ENCODE results near the gene CCDC136. TPM values are rescaled to one million over a fixed set of nuclear protein-coding genes. Genes with fewer than 3 reads are reported as not detected.

CCDC136 gene
- total RNA-seq, 1 donor from 2014 or later = 0.40 TPM

Other genes starting within 250 kb of the CCDC136 start
- 0.38 TPM for gene GARIN1A, start 119.7 kb upstream of the CCDC136 start, total RNA-seq
- 27.5 TPM for gene CALU, start 52.6 kb upstream of the CCDC136 start, total RNA-seq
- gene OPN1SW, start 16.2 kb upstream of the CCDC136 start, total RNA-seq = not detected
- gene FLNC, start 38.4 kb downstream of the CCDC136 start, total RNA-seq = 0.55 TPM
- 28.2 TPM for gene ATP6V1F, start 70.9 kb downstream of the CCDC136 start, total RNA-seq
- gene KCP, start 118.7 kb downstream of the CCDC136 start, total RNA-seq = 0.15 TPM
- 5.0 TPM for gene IRF5, start 146.0 kb downstream of the CCDC136 start, total RNA-seq

Measured in left lobe of liver (tissue), 1 donor.